ENCODE data around the gene MAML3.

Gene MAML3

DNA sequence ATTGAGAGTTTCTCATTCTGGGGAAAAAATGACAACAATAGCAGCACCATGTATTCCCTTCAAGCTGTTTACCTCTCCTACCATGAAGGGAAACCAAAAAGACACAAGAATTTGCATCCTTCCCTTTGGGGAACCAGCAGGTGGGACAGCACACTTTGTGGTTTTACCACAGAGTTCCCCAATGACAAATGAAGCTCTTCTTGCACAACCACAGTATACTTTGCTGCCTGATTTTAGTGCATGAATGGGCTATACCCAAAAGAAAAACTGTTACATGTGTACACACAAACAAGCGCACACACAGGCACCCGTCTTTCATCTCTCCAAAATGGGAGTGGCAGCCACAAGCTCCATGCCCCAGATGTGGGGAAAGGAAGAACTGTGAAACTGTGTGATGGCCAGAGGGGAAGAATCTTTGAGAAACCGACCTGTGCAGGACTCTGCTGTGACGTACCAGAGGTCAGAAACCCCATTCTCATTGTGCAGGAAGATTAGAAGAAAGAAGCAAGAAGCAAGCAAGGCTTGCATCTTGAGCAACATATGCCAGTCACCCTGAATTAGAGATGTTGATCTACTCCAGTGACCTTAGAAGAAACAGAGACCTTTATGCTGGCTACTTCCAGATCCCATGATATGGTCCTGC lies 2.7 kb upstream of the MAML3 start:
- no peak for DNase-seq (ENCODE audit: low read depth)

DNA sequence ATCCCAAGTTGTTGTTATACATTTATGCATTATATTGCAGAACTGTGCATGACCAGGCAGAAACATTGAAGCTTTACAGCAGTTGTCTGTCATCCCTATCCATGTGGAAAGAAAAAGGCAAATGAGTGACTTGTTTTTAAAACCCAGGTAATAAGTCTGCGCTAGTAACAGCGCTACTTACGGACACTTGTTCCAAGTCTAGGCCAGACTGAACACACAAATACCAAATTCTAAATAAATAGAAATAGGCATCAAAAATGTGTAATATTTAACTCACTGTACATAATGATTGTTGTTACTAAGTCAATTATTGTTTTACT lies 548 bp upstream of the MAML3 start:
- DNase-seq (ENCODE audit: low read depth): no peak

DNA sequence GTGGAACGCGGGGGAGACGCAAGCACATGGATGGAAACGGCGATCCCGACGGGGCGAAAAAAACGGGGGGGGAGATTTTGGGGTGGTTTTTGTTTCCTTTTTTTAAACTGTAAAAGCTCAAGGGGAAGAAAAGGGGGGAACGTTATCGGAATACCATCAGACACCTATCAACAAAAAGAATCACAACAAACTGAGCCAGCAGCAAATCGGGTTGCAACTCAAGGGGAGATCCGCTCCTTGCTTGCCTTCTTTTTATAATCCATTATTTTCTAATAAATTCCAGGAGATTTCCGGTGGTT lies 616 bp downstream of the MAML3 start:
- no peak for DNase-seq (ENCODE audit: low read depth)

DNA sequence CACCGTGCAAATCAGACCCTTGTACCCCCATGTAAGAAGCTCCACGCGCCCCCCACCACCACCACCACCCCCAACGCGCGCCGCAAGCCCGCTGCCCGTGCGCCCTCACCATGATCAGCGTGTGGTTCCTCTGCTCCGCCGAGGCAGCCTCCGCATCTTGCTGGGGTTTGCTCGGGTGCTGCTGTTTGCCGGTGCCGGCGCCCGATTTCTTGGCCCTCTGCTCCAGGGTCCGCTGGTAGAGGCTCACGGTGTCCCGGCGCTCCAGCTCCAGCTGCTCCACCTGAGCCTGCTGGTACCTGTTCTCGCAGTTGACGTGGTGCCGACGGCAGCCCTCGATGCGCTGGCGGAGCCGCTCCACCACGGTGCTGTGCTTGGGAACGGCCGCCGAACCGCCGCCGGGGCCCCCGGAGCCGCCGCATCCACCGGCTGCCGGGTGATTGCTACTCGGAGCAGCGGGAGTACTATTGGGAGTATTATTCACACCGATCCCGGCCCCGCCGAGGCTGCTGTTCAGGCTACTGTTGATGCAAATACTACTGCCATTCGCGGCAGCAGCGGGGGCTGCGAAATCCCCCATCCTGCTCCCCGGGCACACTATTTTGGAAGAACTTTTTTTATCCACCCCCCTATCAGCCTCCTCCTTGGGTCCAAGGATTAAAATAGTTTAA lies 1.1 kb downstream of the MAML3 start:
- DNase-seq (ENCODE audit: low read depth): peak; percentile 23

DNA sequence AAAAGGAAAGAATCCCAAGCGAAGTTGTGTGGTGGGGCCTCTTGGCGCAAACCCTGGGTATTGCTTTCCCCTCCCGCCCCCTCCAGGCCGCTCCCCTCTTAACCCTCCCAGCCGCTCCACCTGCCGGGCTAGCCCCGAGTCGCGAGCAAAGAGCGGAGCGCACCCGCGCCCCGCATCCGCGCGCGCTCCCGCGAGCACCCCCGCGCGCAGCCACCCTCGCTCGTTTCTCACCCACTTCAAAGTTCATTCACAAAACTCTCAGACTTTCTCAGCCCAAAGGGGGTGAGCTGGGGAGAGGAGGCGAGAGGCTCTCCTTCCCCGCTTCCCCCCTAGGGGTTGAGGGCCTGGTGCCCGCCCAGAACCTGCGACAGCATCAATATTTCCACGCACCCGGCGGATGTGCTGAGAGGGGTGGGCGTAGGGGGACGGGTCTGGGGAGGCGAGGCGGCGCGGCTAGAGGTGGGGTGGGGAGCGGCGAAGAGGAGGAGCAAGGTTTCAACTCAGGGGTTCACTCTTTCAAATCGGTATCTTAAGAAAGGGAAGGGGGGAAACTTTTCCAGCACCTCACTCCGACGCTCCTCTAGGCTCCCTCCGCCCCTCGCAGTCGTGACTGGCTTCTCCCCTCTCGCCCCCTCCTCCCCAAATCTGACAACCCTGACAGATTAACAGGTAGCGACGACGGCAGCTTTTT lies 1.8 kb downstream of the MAML3 start:
- peak; percentile 82 for DNase-seq (ENCODE audit: low read depth)

DNA sequence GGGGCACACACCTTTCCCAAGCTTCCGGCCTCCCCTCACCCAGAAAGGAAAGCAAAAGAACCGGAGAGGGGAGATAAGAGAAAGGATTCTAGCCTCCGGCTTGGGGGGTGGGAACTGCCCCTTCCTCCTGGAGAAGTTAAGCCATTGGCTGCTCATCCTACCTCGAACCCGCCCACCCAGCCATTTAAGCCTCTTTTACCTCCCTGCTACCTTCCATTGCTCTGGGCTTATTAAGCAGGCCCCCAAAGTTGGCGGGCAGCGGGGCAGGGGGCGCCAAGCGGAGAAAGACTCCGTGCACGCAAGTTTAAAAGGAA lies 2.3 kb downstream of the MAML3 start:
- no peak for DNase-seq (ENCODE audit: low read depth)

DNA sequence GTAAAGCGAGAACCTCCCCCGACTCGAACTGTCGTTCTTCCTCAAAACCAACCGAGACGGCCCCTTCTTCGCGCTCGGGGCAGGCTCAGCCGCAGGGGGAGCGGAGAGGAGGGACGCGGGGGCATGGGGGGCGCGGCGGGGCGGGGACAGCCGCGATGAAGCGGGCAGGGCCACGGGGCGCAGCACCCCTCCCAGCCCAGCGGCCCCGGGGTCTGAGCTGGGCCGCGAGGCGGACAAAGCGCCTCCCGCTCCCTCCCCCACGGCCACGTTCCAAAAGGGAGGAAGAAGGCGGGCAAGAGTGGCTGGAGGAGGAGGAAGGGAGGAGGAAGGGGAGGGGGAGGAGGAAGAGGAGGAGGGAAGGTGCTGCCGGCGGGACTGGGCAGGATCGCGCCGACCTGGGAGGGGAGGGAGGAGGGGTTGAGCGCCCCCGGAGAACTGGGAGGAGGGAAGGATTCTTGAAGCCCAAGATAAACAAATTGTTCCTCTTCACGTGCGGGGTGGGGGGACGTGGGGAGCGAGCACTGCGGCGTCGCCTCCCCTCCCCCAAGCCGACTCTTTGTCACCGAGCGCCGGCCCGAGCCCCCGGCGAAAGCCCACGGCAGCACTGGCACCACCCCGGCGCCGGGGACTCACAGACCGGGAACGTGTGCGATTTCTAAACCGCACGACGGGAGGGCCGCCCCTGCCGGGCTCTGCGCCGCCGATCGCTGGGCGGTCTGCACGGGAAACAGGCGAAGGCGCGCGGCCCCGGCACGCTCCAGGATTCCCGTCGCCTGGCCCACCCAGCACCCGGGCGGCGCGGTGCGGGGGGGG lies 2.9 kb downstream of the MAML3 start:
- DNase-seq (ENCODE audit: low read depth): peak; percentile 67

DNA sequence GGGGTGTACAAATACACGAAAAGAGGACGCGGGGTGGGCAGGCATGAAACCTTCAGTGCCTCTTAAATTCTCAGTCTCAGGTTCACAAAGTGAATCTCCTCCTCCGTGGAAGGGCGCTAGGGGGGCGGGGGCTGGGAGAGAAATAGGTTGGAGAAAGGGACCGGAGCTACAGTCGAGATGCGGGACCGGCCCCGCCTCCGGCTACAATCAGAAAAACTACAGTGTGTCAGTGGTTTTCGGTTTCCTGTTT lies 3.4 kb downstream of the MAML3 start:
- no peak for DNase-seq (ENCODE audit: low read depth)

DNA sequence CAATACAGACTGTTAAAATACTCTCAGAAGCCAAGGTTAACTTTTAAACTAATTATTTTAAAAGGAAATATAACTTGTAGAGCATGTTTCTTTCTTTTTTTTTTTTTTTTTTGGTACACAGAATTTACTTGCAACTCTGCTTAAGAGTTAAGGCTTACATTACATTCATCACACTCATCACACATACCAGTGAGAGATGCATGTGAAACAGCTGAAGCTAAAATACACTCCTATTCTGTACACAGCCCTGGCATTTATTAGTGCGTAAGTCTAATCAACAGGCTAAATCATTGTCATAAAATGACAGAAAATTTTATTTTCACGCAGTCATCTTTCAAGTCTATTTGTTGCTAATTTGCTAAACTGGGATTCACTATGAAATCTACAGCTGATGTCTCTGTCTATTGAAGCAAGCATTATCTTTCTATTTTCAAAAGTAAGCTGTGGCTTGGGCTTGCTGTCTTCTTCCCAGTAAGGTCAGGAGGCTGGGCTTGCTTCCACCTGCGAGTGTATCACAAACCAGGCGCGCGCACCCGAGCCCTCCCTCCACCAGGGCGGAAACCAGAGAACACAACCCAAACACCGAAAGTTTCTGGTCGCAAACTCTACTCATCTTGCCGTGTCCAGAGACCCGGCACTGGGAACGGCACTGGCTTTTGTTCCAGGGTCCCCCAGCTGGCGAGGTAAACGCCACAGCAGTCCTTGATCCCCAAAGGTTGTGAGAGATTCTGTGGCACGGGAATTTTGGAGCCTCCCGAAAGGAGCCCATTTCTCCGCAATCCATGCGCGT lies 3.9 kb downstream of the MAML3 start:
- peak; percentile 50 for DNase-seq (ENCODE audit: low read depth)

DNA sequence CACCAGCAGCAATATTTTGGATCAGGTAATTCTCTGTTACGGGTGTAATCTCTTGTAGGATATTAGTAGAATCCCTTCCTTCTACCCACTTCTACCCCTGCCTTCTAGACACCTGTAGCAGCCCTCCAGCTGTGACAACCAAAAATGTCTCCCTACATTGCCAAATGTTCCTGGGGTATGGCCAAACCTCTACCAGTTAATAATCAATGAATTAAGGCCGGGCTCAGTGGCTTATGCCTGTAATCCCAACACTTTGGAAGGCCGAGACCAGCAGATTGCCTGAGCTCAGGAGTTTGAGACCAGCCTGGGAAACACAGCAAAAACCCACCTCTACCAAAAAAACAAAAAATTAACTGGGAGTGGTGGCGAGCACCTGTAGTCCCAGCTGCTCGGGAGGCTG lies 9.9 kb downstream of the MAML3 start:
- DNase-seq (ENCODE audit: low read depth): no peak

DNA sequence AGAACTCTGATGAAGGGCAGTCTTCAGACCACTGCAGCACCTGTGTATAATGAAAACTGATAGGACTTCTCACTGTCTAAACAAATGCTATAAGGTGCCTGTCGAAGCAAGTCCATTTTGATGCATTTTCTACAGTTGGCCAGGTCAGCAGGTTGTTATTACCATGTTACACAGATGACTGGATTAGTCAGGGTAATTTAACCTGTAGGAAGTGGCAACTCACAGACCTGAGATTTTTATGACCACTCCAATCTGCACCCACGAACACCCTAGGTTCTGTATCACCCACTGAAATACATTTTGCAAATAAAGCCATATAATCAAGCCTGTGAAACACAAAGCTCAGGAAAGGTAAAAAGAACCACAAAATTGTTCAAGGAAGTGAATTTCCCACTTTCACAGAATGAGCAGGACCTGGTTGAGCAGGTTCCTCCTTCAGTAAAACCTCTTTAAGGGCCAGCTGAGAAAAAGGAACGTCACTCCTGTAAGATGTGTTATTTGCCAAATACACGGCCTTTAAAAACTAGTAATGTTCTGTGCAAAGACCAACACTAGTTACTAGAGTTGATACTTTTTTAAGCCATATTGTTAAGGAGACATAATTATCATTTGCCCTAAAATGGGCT lies 12.7 kb downstream of the MAML3 start:
- DNase-seq (ENCODE audit: low read depth): no peak

DNA sequence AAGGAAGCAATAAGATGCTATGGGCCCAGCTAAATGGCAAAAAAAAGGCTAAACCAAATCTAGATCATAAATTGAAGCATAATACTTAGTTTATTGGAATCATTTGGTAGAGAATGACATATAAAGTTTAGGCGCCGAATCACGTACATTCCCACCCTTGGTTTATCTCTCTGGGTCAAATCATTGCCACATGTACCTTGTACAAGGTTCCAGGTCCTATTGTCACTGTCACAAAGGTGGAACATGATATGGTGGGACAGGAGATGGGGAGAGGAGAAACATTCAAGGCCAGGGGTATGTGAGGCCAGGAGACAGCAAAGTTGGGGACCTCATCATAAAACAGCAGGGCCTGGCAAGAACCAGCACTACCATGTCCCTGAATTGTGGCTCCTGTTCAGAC lies 13.4 kb downstream of the MAML3 start:
- no peak for DNase-seq (ENCODE audit: low read depth)

DNA sequence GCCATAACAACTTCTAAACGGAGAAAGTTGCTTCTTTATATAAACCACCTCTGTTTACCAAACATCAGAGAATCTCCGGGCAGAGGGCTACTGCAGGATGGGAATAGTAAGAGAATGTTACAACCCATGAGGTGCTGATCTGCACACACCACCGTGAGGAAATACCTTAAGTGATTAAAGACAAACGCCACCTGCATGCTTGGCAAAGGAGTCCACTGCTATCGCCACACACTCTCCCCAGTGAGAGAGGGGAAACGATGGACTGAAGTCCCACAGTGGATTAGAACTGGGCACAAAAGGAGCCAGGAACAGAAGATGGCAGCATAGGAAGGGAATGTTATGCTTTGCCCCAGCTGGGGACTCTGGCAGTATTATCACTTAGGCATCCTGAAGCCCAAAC lies 15.6 kb downstream of the MAML3 start:
- no peak for DNase-seq (ENCODE audit: low read depth)

DNA sequence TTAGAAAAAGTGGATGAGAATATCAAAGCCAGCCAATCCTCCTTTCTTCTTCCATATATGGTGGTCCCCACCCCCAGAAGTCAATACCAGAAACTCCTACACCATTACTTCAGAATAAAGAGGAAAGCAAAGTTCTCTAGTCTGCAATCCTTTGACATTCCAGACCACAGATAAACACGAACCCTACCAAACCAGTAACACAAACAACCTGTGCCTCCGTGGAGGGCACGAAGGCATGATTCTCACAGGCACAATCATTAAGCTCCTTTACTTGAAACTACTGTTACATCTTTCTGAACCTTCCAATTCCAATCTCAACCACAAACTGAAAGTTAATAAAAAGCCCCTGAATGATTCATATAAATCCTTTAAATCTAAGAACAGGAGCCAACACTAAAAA lies 16.3 kb downstream of the MAML3 start:
- DNase-seq (ENCODE audit: low read depth): no peak

DNA sequence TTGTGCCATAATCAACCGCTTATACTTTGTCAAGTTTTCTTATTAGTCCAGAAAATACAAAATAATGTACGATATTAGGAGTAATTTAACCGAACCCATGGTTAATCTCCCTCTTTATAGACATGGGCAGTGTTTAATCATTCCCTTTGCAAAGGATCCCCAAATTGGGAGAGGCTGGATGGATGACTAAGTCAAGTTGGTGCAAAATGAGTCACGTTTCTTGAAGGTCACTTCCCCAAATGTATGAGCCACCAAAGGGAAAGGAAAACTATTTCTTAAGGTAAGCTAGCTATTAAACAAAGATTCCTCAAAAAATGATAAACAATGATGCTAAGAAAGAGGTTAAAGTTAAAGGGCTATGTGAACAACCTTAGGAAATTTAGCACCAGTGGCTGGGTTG lies 17.5 kb downstream of the MAML3 start:
- DNase-seq (ENCODE audit: low read depth): no peak

DNA sequence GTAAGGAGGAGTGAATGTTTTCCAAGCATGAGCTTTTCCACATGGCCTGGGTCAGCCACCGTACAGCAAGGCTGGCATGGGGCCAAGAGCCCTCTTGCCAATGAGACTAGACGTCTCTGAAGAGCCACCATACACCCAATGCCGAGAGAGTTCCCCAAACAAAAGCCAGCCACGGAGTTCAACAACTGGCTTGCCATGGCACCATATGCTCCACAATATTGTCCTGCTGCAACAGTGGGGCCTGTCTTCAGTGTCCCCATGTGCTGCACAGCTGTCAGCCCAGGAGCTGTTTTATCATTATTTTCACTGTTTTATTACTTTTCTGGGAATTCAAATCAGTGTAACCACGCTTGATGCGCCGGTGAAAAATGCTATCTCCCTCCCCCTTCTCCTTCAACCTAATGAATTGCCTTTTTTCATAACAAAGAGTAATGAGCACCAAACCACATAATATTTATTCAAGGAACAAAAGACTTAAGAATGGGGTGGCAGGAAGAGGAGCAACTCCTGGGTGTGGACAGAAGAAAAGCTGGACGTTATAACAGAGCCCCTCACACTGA lies 18.4 kb downstream of the MAML3 start:
- DNase-seq (ENCODE audit: low read depth): no peak

DNA sequence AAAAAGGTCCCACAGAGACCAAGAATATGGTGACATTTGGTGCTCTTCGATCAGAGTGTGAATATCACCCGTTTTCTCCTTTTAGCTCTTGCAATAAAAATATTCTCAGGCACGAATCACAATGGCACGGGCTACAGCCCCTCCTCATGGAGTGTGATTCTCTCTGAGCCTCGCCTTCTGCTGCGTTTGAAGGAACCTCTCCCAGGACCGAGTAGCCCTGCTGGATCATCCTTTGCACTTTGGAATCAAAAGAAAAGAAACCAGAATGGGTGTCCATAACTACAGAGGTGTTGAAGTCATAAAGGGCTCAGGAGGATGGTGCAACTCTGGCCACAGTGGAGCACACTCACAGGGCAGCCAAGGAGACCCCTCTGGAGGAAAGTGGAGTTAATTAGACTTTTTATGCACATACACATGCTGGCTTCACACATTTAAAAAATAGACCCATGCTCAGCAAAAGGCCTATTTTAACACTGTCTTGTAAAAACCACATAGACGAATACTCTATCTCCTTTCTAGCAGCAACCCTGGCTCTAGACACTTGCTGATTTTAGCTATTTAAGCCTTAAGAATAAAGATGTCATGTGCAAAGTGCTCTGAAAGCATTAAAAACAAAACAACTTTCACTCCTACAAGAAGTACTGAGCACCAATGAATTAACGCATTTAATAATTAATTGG lies 19.1 kb downstream of the MAML3 start:
- no peak for DNase-seq (ENCODE audit: low read depth)

DNA sequence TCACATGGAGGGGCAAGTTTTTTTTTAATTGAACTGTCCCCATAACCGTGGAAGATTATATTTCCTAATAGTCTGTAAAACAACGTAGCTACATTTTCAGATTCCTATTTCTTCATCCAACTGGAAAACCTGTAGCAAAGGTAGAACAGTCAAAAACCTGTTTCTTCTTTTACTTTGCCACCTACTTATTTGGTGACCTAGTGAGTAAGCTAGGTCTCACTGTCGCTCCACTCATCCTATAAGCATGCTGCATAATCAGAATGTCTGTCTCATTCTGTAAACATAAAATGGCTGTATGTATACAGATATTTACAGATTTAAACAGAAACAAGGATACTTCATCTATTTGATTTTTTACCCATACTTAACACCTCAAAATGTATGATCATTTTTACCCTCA lies 20.4 kb downstream of the MAML3 start:
- DNase-seq (ENCODE audit: low read depth): no peak

DNA sequence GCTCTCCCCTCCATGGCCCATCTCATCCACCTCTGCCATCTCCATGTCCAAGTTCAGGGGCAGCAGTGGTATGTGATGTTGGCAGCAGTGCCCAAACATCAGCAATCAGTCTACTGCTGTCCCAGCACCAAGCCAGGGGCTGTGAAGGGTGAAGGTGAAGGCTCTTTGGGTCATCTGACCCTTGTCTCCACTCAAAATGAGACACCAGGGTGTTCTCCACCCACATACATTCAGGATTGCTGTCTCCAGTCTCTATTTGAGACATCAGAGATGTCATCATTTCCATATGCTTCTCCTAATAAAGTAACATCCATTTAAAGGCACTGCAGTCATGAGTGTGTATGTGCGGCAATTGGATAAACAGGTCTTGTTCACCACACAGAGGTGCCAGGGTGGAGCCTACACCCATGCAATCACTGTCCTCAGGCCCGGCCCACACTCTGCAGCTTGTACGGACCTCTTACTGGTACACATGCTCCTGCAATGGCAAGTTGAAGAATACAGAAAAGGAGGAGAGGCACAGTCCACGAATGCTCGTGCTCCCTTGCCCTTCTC lies 22.2 kb downstream of the MAML3 start:
- DNase-seq (ENCODE audit: low read depth): no peak

DNA sequence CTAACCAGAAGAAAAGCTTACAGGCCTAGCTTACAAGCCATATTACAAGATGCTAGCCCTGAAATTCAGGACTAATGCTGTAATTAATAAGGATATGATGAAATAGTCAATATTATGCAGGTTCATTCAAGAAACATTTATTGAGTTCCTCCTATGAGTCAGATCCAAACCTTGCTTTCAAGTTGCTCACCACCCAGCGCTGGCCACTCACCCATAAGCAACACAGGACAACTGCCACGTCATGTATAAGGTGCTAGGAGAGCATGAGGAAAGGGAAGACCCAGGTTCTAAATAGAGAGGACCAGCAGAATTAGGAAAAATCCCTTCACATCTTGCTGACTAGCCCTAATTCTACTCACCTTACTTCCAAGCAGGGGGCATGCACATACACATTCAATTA lies 23.3 kb downstream of the MAML3 start:
- no peak for DNase-seq (ENCODE audit: low read depth)

DNA sequence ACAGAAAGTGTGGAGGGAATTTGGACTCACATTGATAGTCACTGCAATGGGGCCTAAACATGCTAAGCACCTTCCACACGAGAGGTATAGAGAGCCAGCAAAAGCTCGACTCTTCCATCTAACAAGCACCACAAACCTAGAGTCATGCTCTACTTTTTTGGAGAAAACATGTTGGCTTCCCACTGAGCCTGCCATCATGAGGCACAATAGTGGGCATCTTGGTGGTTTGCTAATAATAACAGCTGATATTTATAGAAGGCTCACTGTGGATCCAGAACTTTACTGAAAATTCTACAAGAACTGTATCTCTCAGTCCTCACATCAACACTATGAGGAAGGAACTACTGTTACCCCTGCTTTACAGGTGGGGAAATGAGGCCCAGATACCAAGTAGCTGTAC lies 26.6 kb downstream of the MAML3 start:
- no peak for DNase-seq (ENCODE audit: low read depth)
